Activated T-helper 1 cell treated with Interleukin-2 at 50 U/mL for 16 hours (primary cell): Measurements from ENCODE around the gene ANAPC16.
"Not testable (repeated sequence)": the region's sequence is repeated elsewhere in the genome, so short reads cannot be mapped to it uniquely, and the experiment has no call there.

Experiments
- DNase-seq: peaks from one replicate; pipeline ENCODE4 v3.0.0-alpha.2; 2020; ENCODE audit warnings: low read depth

Gene ANAPC16

GRCh38 chr10:72211832-72212231 lies 4.0 kb upstream of the ANAPC16 start:
- not testable (repeated sequence) for DNase-seq

GRCh38 chr10:72218325-72218724 lies 2.5 kb downstream of the ANAPC16 start:
- no peak for DNase-seq

- DNase-seq, result no peak
Observed at GRCh38 chr10:72218726-72219125, 2.9 kb downstream of the ANAPC16 start.

- no peak for DNase-seq
Observed at GRCh38 chr10:72219235-72219814, 3.5 kb downstream of the ANAPC16 start.

GRCh38 chr10:72220637-72221036 lies 4.8 kb downstream of the ANAPC16 start:
- no peak for DNase-seq

- DNase-seq, result no peak
Observed at GRCh38 chr10:72221278-72221677, 5.5 kb downstream of the ANAPC16 start.

GRCh38 chr10:72223743-72224101 lies 7.9 kb downstream of the ANAPC16 start:
- no peak for DNase-seq

- DNase-seq, result not testable (repeated sequence)
Observed at GRCh38 chr10:72224191-72224590, 8.4 kb downstream of the ANAPC16 start.

- DNase-seq, result no peak
Observed at GRCh38 chr10:72226418-72227027, 10.7 kb downstream of the ANAPC16 start.

- DNase-seq, result no peak
Observed at GRCh38 chr10:72227826-72228225, 12.0 kb downstream of the ANAPC16 start.

GRCh38 chr10:72228318-72228751 lies 12.5 kb downstream of the ANAPC16 start:
- DNase-seq, result no peak

- no peak for DNase-seq
Observed at GRCh38 chr10:72229261-72230251, 13.7 kb downstream of the ANAPC16 start.

GRCh38 chr10:72233621-72234020 lies 17.8 kb downstream of the ANAPC16 start:
- DNase-seq, result no peak

GRCh38 chr10:72234560-72235095 lies 18.8 kb downstream of the ANAPC16 start:
- DNase-seq, result no peak

- no peak for DNase-seq
Observed at GRCh38 chr10:72235544-72236279, 19.9 kb downstream of the ANAPC16 start.

- no peak for DNase-seq
Observed at GRCh38 chr10:72238392-72239175, 22.8 kb downstream of the ANAPC16 start.

GRCh38 chr10:72239409-72239808 lies 23.6 kb downstream of the ANAPC16 start:
- DNase-seq, result no peak

GRCh38 chr10:72240371-72240770 lies 24.6 kb downstream of the ANAPC16 start:
- DNase-seq, result no peak

- DNase-seq, result no peak
Observed at GRCh38 chr10:72241691-72242252, 26.0 kb downstream of the ANAPC16 start.

GRCh38 chr10:72242675-72243074 lies 26.9 kb downstream of the ANAPC16 start:
- DNase-seq, result no peak
